GM21723 (cell line): ENCODE results near the gene WNT11.

Source experiments
- ATAC-seq: cut with Tn5 transposase; IDR thresholded peaks from one replicate; pipeline ENCODE4 v1.9.1; 2021; ENCODE audit warnings: mild to moderate bottlenecking, moderate library complexity; ENCODE audit not compliant: unreplicated experiment

The WNT11 gene

DNA sequence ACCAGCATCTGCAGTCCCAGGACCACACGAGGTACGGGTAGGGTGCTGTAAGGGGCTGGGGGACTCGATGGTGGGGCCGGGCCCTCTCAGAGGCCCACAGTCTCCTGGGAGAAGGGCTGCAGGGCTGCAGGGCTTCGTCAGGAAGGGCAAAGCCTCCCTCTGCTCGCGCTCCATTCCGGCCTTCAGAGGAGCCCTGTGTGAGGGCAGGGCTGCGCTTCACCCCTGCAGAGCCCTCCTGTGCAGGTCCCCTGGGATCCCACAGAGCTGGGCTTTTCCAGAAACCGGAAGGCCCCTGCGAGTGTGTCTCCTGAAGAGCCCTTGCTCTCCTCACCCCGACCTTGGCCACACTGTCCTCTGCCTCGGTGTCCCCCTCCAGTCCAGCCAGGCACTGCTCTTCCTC is 27.2 kb downstream of the WNT11 start:
- no peak for ATAC-seq

DNA sequence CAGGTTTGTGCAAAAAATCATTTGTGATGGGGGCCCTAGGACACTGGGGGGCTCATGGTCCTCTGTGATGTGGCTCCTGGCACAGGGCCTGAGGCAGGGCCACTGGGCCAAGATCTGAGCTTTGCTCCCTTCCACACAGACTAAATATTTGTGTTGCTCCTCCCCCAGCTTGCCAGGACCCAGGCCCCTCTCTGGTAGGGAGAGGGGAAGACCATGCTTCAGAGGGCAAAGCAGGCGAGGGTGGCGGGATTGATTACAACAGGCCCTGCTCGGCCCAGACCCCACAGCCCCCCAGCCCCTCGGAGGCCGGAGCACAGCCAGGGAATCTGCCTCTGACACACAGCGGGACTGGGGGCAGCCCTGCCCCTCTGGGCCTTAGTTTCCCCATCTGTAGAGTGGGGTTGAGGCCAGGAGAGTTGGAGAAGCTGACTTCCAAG is 29.0 kb downstream of the WNT11 start:
- no peak for ATAC-seq

DNA sequence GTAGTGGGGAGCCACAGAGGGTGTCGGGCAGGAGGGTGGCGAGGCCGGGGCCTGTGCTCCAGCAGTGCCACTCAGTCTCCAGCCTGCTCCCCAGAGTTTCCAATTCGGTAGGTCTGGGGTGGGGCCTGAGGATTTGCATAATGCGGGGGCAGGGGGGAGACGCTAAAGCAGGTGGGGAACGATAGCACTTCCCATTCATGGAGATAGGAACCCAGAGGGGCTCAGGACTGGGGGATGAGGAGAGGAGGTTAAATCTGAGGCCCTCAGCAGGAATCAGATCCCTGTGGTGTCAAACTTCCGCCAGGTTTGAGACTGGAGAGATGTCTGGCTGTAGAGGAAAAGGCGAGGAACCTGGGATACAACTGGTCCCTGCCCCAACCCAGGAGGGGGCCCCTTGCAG is 29.8 kb downstream of the WNT11 start:
- ATAC-seq = no peak

DNA sequence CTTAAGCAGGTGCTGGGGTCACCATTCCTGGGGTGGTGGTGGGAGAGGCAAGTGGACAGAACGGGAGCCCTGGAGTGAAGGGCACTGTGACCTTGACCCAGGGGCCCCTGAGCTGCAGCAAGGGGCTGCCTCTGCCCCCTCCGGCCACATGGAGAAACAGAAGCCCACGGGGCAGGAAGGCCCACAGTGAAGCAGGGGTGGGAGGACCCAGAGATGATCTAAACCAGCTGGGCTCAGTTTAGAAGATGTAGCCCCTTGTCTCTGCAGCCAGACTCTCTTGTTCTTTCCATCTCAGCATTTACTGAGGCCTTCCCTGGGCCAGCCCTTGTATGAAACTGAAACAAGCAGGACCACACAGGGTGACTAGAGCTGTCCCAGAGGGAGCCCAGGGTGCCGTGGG is 30.5 kb downstream of the WNT11 start:
- no peak for ATAC-seq

DNA sequence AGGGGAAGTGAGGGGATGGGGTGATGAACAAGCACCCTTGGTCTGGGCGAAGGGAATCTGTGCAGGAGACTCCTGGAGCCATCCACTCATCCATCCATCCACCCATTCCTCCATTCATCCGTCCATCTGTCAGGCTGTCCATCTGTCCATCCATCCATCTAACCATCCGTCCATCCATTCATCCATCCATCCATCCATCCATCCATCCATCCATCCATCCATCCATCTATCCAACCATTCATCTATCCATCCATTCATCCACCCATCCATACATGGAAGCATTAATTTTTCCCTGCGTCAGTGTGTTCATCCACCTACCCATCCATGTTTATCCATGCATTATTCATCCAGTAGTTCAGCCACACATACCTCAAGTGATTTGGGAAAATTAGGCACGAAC is 32.0 kb downstream of the WNT11 start:
- ATAC-seq = no peak

DNA sequence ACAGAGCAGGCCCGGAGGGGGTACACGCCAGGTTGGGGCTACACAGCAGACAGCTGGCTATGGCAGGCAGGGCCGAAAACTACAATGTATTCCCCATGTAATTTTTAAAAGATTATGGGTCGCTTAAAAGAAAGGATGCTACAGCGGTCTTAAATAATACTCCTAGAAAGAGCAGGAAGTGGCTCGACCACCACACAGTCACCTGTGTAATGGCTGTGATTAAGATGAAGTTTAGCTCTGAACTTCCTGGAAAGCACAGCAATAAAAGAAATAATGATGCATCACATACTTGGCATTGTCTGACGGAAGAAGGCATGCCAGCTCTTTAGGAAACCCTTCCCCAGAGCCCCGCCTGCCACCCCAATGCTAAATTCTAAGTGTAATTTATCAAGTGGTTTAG is 32.6 kb downstream of the WNT11 start:
- no peak for ATAC-seq

DNA sequence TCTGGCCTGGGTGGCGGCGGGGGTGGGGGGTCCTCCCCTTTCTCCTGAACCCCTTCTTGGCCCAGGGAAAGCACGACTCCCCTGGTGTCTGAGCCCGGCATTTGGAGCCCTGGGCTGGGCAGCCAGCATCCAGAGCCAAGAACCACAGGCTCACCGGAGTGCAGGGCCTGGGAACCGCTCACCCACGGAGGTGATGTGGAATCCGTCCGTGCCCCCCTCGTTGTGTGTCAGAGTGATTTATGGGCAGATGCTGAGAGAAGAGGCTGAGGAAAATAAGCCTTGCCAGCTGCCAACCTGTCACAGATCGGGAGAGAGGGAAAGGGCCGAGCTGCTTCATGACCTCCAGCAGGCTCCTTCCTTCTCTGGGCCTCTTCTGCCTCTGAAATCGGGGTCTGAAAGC is 33.7 kb downstream of the WNT11 start:
- ATAC-seq = no peak

DNA sequence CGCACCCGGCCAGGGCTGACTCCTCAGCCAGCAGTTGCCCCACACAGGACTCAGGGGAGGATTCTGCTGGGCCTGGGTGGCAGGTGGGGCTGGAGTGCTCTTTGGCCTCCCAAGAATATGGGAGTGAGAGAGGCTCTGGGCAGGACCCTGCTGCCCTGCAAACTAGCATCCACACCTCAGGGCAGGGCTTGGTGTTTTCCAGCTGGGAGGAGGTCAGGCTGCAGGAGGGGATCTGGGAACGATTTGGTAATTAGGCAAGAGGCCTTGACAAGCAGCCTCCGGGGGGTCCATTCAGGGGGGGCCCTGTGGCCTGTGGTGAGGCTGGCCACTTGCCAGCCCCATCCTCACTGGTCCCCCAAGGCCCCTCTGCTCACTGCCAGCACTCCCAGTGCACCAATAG is 35.8 kb downstream of the WNT11 start:
- ATAC-seq = no peak

DNA sequence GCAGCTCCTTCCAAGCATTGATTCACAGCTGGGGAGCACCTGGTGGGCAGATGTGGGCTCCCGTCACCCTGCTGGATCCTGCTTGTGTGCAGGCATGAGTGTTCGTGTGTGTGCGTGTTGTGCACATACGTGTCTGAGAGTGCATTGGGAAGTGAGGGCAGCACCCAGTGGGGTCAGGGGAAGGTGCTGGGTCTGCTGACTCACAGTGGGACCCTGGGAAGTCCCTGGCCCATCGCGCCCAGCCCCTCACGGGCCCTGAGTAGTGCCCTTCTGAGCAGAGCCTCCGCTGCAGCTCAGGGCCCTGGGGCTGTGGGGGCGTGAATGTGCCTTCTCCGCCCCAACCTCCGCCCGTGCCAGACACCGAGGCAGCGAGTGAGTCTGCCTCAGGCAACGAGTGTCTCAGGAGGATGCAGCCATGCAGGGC is 36.8 kb downstream of the WNT11 start:
- peak; percentile 52 for ATAC-seq

DNA sequence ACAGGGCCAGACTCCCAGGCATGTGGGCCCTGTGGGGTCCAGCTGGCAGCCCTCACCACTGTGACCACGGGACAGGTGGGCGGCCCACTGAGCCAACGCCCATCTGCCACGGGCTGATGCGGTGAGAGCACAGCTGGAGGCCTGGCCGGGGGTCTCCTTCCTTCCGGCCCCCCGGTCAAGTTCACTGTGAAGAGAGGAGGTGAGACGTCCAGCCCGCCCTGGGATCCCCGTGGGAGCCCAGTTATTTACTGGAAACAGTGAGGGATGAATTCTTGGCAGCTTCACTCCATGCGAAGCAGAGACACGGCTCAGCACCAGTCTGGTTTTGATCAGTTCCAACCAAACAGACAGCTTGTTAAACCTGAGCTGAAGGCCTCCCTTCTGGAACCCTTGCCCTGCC is 38.7 kb downstream of the WNT11 start:
- ATAC-seq = no peak

DNA sequence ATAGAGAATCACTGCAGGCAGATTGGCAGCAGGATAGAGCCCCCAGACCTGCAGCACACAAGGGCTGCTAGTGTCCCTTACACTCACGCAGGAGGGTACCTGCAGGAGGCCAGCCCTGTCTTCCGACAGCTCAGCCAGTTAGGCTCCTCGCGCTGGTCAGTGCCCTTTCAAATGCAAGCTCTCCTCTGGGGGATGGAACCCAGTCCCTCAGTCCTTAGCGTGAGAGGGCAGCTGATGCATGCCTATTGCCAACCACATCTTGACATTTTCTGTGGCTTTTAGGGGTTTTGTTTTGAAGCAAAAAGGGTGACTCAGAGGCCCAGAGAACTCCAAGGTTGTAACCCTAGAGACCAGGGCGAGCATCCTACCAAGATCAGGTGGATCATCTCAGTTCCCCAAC is 40.0 kb downstream of the WNT11 start:
- ATAC-seq = peak; percentile 69

DNA sequence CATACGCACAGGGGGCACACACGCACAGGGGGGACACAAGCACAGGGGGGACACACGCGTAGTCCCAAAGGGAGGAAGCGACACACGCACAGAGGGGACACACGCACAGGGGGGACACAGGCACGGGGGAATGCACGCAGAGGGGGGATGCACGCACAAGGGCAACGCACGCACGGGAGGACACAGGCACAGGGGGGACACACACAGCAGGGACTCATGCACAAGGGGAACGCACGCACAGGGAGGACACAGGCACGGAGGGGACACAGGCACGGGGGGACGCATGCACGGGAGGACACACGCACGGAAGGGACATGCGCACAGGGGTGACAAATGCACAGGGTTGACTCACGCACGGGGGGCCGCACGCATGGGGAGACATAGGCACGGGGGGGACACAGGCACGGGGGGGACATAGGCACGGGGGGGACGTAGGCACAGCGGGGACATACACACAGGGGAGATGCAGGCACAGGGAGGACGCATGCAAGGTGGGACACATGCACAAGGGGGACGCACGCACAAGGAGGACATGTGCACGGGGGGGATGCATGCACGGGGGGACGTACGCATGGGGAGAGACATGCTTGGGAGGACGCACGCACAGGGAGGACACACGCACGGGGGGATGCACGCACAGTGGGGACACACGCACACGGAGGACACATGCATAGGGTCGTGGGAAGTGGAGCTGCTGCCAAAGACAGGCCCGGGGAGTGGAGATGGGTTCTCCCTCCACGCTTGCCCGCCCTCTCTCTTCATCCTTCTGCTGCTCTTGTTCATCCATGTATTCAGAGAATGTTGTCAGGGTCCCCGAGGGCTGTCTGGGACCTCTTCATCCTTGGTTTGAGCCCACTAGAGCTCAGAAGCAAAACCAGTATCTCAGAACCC is 41.2 kb downstream of the WNT11 start:
- no peak for ATAC-seq

DNA sequence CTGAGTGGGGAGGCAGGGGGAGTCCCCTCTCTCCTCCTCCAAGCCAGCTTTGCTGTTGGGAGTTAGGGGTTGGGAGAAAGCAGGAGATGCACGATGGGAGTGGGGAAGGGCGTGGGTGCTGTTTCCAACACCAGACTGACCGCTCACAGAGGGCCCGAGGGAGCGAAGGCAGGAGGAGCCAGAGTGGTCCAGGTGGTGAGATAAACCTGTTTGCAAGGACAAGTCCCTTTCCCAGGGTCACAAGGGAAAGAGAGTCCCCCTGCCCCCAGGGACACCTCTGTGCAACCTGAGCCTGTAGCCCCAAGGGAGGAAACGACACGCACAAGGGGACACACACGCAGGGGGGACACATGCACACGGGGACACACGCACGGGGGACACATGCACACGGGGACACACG is 42.2 kb downstream of the WNT11 start:
- no peak for ATAC-seq

DNA sequence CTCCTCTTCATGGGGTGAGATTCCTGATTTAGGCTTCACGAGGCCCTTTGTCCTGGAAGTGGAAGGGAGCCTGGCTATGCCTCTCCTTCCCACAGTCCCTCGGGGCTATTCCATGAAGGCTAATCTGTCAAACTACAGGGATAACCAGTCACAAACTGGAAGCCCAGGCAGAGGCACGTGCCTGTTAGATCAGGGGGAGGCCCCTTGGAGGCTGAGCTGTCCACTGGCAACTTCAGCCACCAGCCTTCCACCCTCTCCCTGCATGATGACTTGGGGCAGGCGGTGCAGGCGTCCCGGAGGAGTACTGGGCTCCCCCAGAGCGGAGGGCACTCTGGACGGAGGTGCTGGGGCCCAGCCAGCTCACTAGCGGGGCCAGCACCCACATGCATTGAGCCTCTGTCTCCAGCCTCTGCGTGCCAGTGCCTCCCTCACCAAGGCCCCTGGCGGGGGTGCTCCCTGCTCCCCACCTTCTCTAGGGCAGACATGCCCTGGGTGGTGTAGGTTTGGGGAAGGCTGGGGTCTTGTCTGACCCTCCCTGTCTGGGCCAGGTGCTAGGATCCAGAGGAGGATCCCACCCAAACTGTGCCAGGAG is 42.9 kb downstream of the WNT11 start:
- no peak for ATAC-seq

DNA sequence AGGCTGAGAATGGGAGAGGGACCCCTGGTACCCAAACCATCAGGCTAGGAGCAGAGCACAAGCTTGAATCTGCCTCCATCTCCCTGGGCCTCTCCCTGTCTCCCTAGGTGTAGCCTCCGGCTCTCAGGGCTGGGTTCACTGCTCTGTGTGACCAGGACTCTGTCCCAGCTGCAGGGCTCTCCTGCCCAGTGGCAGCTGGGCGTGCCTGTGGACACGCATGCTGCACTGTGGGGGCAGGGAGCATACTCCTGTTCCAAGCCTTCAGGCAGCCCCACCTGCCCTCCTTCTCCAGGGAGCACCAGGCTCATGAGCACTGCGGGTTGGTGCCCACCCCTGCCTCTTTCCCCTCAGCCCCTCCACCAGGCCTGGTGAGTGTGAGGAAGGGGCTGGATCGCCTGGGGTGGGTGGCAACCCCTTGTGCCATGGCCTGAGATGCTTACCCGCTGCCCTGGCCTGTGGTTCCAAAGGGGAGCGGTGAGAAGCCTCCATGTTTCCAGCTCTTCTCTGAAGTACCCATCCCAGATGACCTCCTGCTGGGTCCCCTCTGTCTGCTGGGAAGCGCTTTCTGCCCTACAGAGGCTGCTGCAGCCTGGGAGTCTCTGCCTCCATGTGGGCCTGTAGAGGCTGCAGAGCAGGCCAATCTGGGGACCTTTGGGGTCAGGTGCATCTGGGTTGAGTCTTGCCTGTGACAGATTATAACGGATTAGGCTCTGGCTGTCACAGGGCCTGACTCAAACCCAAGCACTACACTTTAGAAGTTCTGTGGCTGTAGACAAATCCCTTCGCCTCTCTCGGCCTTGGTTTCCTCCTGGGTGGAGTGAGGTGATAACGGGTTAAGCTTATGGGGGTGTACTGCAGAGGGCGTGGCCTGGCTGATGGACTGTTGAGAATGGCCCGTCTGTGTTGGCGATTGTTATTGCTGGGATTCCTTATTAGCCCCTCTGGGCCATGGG is 43.7 kb downstream of the WNT11 start:
- ATAC-seq = no peak

DNA sequence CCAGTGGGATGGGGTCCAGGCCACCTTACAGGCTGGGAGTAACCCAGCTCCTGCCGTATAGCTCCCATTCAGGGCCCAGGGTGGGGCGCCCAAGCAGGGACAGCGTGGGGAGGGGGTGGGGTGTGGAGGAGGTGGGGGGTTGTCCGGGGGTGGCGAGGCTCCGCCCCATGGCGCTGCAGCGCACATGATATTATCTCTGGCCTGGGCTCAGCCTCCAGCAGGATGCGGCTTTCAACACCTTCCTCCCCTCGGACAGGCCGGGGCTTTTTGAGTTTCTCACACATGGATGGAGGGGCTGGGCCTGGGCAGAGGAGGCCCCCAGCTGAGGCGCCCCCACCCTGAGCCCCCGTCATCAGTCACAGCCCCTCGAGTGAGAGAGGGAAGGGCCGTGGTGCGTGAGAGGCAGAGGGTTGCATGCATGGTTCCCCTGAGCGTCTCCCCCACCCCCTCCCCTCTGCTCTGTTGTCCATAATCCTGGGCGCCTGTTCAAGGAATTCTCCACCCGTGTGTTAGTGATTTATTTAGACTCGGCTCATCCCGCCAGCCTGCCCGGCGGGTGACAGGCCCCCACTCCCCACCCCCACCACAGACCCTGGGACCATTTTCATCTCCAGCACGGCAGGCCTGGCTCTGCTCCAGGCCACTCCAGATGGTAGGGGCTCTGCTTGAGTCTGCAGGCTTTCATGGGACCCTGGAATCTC is 44.9 kb downstream of the WNT11 start:
- no peak for ATAC-seq

DNA sequence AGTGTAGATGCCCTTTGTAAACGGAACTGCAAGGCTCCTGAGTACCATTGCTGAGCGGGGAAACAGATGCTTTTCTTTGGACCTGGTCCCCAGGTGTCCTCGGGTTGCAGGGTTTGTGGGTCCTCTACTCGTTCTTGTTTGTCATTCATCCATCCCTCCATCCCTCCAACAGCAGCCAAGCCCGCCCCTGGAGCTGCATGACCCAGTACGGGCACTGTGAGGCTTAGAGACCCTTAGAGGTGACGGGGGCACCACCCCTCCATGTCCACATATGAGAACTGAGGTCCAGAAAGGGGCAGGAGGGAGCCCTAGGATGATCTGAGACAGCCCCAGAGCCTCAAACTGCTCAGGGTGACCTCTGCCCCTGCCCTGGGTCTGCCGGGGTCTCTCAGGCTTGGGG is 45.4 kb downstream of the WNT11 start:
- ATAC-seq = no peak

DNA sequence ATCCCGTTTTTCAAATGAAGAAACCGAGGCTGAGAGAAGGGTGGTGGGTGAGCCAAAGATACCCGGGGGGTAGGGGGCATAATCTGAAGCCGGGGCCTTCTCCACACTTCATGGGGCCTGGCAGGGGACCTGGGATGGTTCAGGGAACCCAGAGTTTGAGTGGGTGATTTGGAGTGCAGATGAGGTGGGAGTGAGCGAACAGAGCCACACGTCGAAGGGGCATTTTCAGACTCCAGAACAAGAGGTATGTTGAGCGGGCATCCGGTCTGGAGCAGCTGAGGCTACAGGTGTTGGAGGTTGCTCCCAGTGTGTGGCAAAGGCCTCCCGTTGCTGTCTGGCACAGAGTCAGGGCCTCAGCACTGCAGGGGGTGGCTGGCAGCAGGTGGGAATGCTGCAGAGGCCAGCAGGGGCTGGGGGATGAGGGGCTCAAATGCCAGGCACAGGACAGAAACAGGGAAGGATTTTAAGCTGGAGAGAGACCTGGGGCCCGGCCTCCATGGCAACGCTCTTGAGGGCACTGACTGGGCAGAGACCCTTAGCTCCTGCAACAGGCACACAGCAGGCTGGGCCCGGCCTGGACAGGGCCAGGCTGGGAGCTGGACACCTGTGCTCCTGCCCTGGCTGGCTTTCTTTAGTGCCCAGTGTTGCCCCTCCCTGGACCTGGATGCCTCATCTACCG is 46.2 kb downstream of the WNT11 start:
- ATAC-seq = no peak

DNA sequence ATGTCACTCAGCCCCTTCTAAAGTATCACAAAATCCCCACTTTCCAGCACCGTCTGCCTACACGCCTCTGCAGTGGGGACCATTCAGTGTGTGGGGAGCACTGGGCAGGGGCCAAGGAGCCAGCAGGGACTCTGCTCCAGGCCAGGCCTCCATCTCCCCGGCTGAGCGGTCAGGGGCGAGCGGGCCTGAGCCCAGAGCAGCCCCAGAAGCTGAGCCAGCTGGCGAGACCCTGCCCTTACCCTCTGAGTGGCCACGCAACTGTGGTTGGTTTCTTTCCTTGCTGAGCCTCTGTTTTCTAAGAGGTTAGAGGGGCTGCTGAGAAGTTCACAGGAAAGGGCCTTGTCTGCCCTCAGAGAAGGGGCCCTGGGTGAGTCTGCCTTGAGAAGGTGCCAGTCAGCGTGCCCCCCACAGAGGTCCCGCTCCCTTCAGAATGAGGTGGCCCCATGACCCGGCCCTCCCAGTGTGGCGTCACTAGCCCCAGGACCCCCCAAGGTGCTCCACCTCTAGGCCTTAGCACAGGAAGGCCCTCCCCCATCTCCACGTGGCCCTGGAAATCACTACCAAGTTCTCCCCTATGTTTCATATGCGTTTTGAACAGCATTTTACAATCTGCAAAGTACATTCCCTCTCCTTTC is 46.9 kb downstream of the WNT11 start:
- ATAC-seq = no peak
